PFSK-1 (cell line): ENCODE data around the gene UNC5C.

Source experiments
- FOXP2 ChIP-seq: optimal IDR thresholded peaks from 2 replicates; pipeline ENCODE3; 2011; ENCODE audit warnings: borderline replicate concordance, control low read depth, inconsistent platforms; ENCODE audit not compliant: insufficient read depth; ENCODE audit errors: extremely low read length, extremely low read depth
- POLR2AphosphoS5 ChIP-seq: IDR thresholded peaks from 2 replicates; pipeline ENCODE4 v1.6.1; 2012; ENCODE audit warnings: low read depth, mild to moderate bottlenecking, control low read depth, low read length, moderate library complexity
- REST ChIP-seq, 2 experiments: IDR thresholded peaks; 2 replicates each; pipeline versions ENCODE4 v1.6.1 to v1.8.0; 2011 to 2012; ENCODE audit warnings: low read depth in 2 of 2, low read length in 2 of 2, control low read depth in 1 of 2, inconsistent platforms in 1 of 2, mild to moderate bottlenecking in 1 of 2, moderate library complexity in 1 of 2; ENCODE audit not compliant: insufficient read depth in 1 of 2
- SIN3A ChIP-seq: IDR thresholded peaks from 2 replicates; pipeline ENCODE4 v1.6.1; 2012; ENCODE audit warnings: mild to moderate bottlenecking, low read length, moderate library complexity, borderline replicate concordance; ENCODE audit not compliant: insufficient read depth
- TAF1 ChIP-seq: IDR thresholded peaks from 2 replicates; pipeline ENCODE4 v1.6.1; 2012; ENCODE audit warnings: low read length, control low read depth, borderline replicate concordance; ENCODE audit not compliant: insufficient read depth

DNA sequence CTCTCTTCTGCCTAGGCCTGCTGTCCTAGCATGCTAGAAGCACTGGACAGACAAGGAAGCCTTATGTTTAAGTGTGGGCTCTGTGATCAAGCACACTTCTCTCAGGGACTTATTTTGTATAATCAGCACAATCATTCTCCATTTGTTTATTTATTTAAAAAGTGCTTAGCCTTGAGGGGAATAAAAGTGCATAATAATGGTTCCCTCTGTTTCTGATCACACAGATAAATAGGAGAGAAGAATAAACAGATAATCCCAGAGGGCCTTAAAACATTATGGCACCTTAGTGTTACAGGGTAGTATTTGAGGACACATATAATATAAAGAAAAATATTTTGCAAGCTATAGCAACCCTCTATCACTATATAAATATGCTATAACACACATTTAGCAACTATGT lies 146.5 kb downstream of the UNC5C start:
- TF ChIP-seq POLR2AphosphoS5: no peak
- TF ChIP-seq TAF1: no peak
- no peak for TF ChIP-seq SIN3A
- no peak for TF ChIP-seq REST (IDR thresholded peaks at IDR 0.05; ENCODE audit: insufficient read depth in 1 of 2, low read depth in 2 of 2, low read length in 2 of 2)
- TF ChIP-seq FOXP2: no peak
